ENCODE results near the gene HPS4. TPM values are rescaled to one million over a fixed set of nuclear protein-coding genes. Genes with fewer than 3 reads are reported as not detected.

HPS4 gene
- total RNA-seq, 1 experiment from 2014 or later = 43.1 TPM

- H3K4me3 ChIP-seq (ENCODE audit: insufficient read depth, low read depth, low read length) = peak overlapping the region; percentile 82
- no peak for DNase-seq
- H3K27me3 ChIP-seq (ENCODE audit: control insufficient read depth, insufficient read depth, low read length) = no peaks in the 10 kb centered on the region
- peaks cover 22% of the 10 kb centered on the region for H3K36me3 ChIP-seq (replicated peaks; ENCODE audit: control insufficient read depth, insufficient read depth, low read length)
Measured at GRCh38 chr22:26484360-26484706, 750 bp upstream of the HPS4 start.

DNA sequence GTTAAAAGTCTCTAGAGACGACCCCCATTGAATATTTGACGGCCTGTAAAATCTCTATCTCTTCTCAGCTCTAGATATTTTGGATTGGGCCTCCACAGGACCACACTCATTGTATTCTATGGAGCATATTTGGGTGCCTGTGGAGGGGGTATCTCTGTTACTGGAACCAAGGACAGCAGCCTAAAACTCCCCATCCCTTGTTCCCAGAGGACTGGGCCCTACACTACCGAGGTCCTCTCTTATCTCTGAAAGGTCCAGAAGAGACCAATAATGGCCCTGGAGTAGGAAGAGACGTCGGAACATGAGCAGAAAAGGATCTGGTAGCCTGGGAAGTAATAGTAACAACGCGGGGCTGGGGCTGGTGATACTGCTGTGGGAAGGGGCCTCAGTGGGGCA lies 542 bp downstream of the HPS4 start:
- Histone ChIP-seq H3K4me3 (ENCODE audit: insufficient read depth, low read depth, low read length) (peak overlapping the region; percentile 82), H3K36me3 (replicated peaks; ENCODE audit: control insufficient read depth, insufficient read depth, low read length) (peaks cover 10% of the 10 kb centered on the region), H3K27me3 (ENCODE audit: control insufficient read depth, insufficient read depth, low read length) (no peaks in the 10 kb centered on the region)
- no peak for DNase-seq

DNA sequence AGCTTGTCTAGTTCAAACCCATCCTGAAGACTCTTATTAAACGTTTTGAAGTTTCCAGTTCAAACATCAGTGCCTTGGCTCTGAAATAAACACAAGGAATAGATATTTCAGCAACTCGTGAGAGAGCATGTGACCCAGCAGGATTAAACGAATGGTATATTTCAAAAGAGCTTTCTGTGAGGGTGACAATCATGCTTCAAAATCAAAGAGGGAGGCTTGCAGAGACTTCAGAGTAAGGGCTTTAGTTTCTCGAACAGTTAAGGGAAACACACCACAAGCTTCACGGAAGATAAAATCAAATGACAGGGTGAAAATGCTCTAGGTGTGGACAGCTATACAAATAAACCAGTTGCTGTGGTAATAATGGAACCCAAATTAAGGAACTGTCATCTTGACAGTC lies 1.4 kb downstream of the HPS4 start:
- H3K36me3 ChIP-seq (replicated peaks; ENCODE audit: control insufficient read depth, insufficient read depth, low read length) = peaks cover 8% of the 10 kb centered on the region; the same call in 1 of the 2 replicates
- no peak overlapping the region for H3K4me3 ChIP-seq (ENCODE audit: insufficient read depth, low read depth, low read length)
- DNase-seq = no peak
- H3K27me3 ChIP-seq (ENCODE audit: control insufficient read depth, insufficient read depth, low read length) = no peaks in the 10 kb centered on the region

DNA sequence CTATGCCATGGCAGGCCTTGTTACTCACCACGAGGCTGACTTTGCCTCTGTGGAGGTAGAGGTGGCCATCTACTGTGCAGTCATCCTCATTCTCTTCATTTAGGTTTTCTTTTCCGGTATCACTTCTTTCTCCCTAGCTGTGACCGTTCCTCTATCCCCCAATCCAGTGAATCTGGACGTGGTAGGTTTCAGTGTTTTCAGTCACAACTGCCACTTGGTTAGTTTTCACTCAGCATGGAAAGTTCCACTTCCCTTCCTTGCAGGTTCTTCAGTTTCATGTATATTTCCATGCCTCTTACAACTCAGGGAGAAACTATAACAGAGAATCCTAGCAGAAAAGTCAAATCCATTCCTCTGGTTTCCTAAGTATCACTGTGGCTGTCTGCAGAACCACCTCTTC lies 1.9 kb downstream of the HPS4 start:
- DNase-seq = no peak
- H3K36me3 ChIP-seq (replicated peaks; ENCODE audit: control insufficient read depth, insufficient read depth, low read length) = peaks cover 11% of the 10 kb centered on the region
- no peak overlapping the region for H3K4me3 ChIP-seq (ENCODE audit: insufficient read depth, low read depth, low read length)
- no peaks in the 10 kb centered on the region for H3K27me3 ChIP-seq (ENCODE audit: control insufficient read depth, insufficient read depth, low read length)

GRCh38 chr22:26481112-26481693 lies 2.4 kb downstream of the HPS4 start:
- no peak for DNase-seq
- Histone ChIP-seq H3K36me3 (replicated peaks; ENCODE audit: control insufficient read depth, insufficient read depth, low read length) (peaks cover 14% of the 10 kb centered on the region), H3K4me3 (ENCODE audit: insufficient read depth, low read depth, low read length) (no peak overlapping the region), H3K27me3 (ENCODE audit: control insufficient read depth, insufficient read depth, low read length) (no peaks in the 10 kb centered on the region)

DNA sequence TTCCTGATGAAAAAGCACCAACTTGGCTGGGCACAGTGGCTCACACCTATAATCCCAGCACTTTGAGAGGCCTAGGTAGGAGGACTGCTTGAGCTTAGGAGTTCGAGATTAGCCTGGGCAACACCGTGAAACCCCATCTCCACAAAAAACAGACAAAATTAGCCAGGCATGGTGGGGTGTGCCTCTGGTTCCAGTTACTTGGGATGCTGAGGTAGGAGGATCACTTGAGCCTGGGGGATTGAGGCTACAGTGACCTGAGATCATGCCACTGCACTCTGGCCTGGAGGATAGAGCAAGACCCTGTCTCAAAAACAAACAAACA lies 3.0 kb downstream of the HPS4 start:
- Histone ChIP-seq H3K36me3 (replicated peaks; ENCODE audit: control insufficient read depth, insufficient read depth, low read length) (peaks cover 17% of the 10 kb centered on the region), H3K4me3 (ENCODE audit: insufficient read depth, low read depth, low read length) (no peak overlapping the region), H3K27me3 (ENCODE audit: control insufficient read depth, insufficient read depth, low read length) (no peaks in the 10 kb centered on the region)
- DNase-seq = no peak

DNA sequence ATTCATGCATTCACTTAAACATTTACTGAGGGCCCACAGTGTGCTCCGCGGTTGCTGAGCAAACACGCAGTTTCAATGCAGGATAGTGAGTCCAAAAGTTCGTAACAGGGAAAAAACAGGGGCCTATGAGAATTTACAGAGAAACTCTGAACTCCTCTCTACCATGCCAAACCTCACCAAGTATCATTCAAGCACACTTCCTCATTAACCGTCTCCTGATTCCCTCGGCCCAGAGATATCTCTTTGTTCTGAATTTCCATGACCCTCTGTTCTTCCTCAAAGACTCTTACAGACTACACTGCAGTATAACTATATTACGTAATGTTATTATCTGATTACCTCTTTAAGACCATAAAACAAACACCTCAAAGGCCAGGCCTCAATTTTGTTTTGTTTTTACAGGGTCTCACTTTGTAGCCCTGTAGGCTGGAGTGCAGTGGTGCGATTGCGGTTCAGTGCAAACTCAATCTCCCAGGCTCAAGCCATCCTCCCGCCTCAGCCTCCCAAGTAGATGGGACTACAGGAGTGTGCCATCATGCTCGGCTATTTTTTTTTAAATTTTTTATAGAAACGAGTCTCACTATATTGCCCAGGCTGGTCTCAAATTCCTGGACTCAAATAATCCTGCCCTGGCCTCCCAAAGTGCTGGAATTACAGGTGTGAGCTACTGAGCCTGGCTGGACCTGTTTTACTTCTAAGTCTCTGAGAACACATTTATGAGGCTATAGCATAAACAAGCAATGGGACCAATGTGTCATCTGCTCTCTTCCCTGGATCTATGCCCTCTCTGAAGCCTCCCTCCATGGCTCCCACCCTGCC lies 3.6 kb downstream of the HPS4 start:
- no peak for DNase-seq
- no peak overlapping the region; the same call in 1 of the 2 replicates for H3K4me3 ChIP-seq (ENCODE audit: insufficient read depth, low read depth, low read length)
- peaks cover 17% of the 10 kb centered on the region for H3K36me3 ChIP-seq (replicated peaks; ENCODE audit: control insufficient read depth, insufficient read depth, low read length)
- no peaks in the 10 kb centered on the region for H3K27me3 ChIP-seq (ENCODE audit: control insufficient read depth, insufficient read depth, low read length)

- Histone ChIP-seq H3K27me3 (ENCODE audit: control insufficient read depth, insufficient read depth, low read length) (no peaks in the 10 kb centered on the region), H3K36me3 (replicated peaks; ENCODE audit: control insufficient read depth, insufficient read depth, low read length) (peaks cover 17% of the 10 kb centered on the region), H3K4me3 (ENCODE audit: insufficient read depth, low read depth, low read length) (no peak overlapping the region; the same call in 1 of the 2 replicates)
- DNase-seq = no peak
Measured at GRCh38 chr22:26479043-26479791, 4.4 kb downstream of the HPS4 start.

GRCh38 chr22:26477341-26477731 lies 6.2 kb downstream of the HPS4 start:
- Histone ChIP-seq H3K36me3 (replicated peaks; ENCODE audit: control insufficient read depth, insufficient read depth, low read length) (peaks cover 22% of the 10 kb centered on the region), H3K4me3 (ENCODE audit: insufficient read depth, low read depth, low read length) (no peak overlapping the region), H3K27me3 (ENCODE audit: control insufficient read depth, insufficient read depth, low read length) (no peaks in the 10 kb centered on the region)
- no peak for DNase-seq

DNA sequence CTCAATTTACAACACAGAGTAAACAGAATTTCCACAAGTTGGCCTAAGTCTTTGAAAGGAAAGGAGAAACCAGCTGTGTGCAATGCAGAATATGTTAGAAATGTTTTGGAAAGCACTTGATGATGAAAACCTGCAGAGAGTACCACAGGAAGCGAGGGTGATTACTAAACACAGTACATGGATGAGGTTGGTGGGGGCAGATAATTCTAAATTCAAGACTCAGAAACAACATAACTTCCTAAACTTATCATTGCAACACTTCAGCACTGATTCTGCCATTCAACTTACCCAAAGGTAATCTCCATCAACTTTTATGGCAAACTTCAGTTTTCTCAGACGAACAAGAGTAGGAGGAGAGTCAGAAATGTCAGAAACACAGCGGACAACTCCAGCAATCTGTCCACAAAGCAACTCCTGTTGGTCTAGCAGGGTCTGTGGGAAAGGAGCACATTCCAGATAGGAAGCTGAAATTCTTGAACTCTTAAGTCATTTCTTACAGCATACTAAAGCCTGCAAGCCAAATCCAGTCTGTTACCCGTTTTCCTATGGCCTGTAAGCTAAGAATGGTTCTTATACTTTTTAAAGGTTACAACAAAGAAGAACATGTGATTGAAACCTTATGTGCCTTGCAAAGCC lies 6.8 kb downstream of the HPS4 start:
- DNase-seq = no peak
- Histone ChIP-seq H3K36me3 (replicated peaks; ENCODE audit: control insufficient read depth, insufficient read depth, low read length) (peaks cover 23% of the 10 kb centered on the region), H3K27me3 (ENCODE audit: control insufficient read depth, insufficient read depth, low read length) (no peaks in the 10 kb centered on the region), H3K4me3 (ENCODE audit: insufficient read depth, low read depth, low read length) (no peak overlapping the region)

DNA sequence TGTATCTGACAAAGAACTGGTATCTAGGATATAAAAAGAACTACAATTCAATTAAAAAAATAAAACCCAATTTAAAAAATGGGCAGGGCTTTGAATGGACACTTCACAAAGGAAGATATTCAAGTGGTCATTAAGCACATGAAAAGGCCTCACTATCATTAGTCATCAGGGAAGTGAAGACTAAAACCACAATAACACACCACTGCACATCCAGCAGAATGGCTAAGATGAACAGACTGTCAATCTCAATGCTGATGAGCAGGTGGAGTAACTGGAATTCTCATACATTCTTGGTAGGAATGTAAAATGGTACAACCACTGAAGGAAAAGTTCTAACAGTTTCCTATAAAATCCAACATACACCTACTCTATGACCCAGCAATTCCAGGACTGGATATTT lies 8.9 kb downstream of the HPS4 start:
- H3K4me3 ChIP-seq (ENCODE audit: insufficient read depth, low read depth, low read length) = no peak overlapping the region
- DNase-seq = no peak

GRCh38 chr22:26471522-26471921 lies 12.1 kb downstream of the HPS4 start:
- Histone ChIP-seq H3K27me3 (ENCODE audit: control insufficient read depth, insufficient read depth, low read length) (no peaks in the 10 kb centered on the region), H3K36me3 (replicated peaks; ENCODE audit: control insufficient read depth, insufficient read depth, low read length) (peaks cover 39% of the 10 kb centered on the region), H3K4me3 (ENCODE audit: insufficient read depth, low read depth, low read length) (no peak overlapping the region)
- no peak for DNase-seq

More for the DNA sequence above, 8.9 kb downstream of the HPS4 start:
- H3K27me3 ChIP-seq (ENCODE audit: control insufficient read depth, insufficient read depth, low read length) = no peaks in the 10 kb centered on the region
- peaks cover 36% of the 10 kb centered on the region for H3K36me3 ChIP-seq (replicated peaks; ENCODE audit: control insufficient read depth, insufficient read depth, low read length)

DNA sequence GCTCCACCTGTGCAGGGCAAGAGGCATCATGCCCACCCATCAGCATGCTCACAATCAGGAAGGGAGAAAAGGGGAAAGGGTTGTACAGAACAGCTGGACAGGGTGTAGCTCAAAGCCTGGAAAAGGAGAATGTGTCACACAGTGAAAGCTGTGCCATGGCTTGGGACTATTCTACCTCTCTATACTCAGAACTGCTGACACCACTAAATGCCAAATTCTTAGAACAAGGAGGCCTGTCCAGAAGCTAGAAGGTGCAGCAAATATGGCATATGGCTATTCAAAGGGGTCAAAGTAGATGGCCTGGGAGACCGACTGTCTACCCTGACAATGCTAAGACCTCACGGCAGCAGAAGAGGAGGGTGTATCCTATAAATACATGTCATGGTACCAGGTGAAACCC lies 12.8 kb downstream of the HPS4 start:
- peaks cover 42% of the 10 kb centered on the region for H3K36me3 ChIP-seq (replicated peaks; ENCODE audit: control insufficient read depth, insufficient read depth, low read length)
- H3K27me3 ChIP-seq (ENCODE audit: control insufficient read depth, insufficient read depth, low read length) = no peaks in the 10 kb centered on the region
- DNase-seq = no peak
- H3K4me3 ChIP-seq (ENCODE audit: insufficient read depth, low read depth, low read length) = no peak overlapping the region

DNA sequence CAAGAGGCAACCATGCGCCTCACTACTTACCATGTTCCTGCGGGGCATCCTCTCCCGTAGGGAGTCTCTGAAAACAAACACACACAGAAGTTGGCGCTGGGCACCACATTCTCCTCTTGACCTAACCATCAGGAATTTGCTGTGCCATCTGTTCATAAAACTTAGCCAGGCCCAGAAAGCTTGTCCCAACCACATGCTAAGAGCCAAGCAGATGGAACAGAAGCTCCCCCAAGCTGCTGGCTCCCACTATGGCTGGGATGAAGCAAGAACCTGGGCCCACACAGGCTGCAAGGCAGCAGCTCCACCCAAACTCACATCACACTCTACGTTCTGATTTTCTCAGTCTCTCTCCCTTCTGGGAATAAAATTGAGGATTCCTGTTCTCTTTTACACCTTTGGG lies 17.4 kb downstream of the HPS4 start:
- Histone ChIP-seq H3K27me3 (ENCODE audit: control insufficient read depth, insufficient read depth, low read length) (no peaks in the 10 kb centered on the region), H3K4me3 (ENCODE audit: insufficient read depth, low read depth, low read length) (no peak overlapping the region), H3K36me3 (replicated peaks; ENCODE audit: control insufficient read depth, insufficient read depth, low read length) (peaks cover 60% of the 10 kb centered on the region)
- no peak for DNase-seq

- peaks cover 47% of the 10 kb centered on the region for H3K36me3 ChIP-seq (replicated peaks; ENCODE audit: control insufficient read depth, insufficient read depth, low read length)
- H3K4me3 ChIP-seq (ENCODE audit: insufficient read depth, low read depth, low read length) = no peak overlapping the region
- no peaks in the 10 kb centered on the region for H3K27me3 ChIP-seq (ENCODE audit: control insufficient read depth, insufficient read depth, low read length)
- no peak for DNase-seq
Measured at GRCh38 chr22:26464312-26464711, 19.3 kb downstream of the HPS4 start.

All from H7 (cell line).